Non-pigmented ciliary epithelial cell (primary cell): ENCODE results near the gene C16orf78.
A peak's percentile ranks its signal among the peaks of the same experiment; 100 is the strongest.
"Not testable (repeated sequence)": the region's sequence is repeated elsewhere in the genome, so short reads cannot be mapped to it uniquely, and the experiment has no call there.

Experiments
- DNase-seq: peaks from one replicate; pipeline ENCODE4 v3.0.0-alpha.2; 2010; ENCODE audit warnings: low read depth

The C16orf78 gene

DNA sequence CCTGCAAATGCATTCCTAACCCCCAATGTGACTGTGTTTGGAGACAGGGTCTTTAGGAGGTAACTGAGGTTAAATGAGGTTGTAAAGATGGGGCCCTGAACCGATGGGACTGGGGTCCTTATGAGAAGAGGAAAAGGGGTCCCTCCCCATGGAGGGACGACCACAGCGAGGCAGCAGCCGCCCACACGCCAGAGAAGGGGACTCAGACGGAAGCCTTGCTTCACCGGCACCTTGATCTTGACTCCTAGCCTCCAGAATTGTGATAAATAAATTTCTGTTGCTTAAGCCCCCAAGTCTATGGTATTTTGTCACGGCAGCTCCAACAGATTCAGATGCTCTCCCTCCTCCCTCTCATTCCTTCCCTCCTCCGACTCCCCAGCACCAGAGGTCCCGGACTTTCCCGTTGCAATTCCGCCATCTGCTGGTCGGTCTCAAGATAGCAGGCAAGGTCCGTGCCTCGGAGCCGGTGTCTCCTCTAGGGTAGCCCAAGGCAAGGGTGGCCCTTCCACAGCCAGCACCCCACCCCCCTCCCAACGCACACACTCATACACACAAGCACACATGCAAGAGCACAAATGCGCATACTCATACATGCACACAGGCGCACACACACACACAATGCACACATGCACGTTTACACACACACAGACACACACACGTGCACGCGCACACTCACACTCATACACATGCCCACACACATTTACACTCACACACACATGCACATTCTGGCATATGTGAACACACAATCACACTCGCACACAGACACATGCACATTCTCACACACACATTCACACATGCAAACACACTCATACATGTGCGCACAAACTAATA is 23.1 kb upstream of the C16orf78 start:
- DNase-seq: peak; percentile 5

DNA sequence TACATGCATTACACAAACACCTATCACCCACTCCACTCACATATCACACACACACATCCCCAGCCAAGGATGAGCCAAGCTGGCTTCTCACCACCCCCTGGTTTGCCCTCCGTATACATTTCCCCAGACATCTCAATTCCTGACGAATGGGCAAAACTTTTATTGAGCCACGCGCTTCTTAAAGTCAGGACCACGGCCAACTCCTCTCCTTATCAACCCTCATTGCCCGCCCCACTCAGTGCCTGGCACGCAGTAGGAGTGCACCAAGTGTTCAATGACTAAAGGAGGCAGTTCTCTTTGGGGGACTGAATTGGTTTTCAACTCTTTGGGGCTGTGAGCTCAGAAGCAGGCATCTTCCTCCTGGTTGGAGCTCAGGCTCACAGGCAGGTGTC is 22.5 kb upstream of the C16orf78 start:
- DNase-seq: no peak

DNA sequence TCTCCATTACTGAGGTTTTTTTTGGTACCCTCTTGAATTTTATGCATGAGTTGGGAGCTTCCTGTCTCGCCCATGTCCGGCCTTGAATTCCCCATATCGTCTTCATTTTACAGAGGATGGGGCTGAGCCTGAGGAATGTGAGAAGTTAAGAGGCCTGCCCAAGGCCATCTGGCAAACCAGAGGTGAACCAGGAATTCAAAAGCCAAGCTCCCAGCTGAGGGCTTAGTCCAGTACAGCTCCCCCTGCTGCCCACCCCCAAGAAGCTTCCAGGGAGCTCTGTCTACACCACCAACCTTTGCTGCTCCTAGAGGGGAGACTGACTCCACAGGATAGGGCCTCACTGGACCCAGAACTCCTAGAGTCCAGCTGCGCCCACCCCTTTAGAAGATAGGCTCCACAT is 20.7 kb upstream of the C16orf78 start:
- DNase-seq: no peak

DNA sequence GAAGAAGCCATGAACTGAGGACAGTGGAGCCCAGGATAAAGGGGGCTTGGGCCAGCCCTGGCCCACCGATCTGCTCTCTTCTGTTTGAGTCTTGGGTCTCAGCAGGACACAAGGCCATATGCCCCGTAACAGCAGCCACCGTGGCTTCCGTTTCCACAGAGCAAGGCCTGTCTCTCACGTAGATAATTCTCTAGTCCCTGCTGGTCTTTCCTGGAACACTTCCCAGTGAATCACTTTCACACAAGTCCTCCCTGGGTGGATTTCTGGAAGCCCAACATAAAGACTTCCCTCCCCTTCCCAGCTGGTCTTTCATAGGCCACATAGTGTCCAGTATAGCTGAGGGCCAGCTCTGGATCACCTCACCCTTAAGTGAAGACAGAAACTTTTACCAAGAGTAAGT is 19.9 kb upstream of the C16orf78 start:
- no peak for DNase-seq

DNA sequence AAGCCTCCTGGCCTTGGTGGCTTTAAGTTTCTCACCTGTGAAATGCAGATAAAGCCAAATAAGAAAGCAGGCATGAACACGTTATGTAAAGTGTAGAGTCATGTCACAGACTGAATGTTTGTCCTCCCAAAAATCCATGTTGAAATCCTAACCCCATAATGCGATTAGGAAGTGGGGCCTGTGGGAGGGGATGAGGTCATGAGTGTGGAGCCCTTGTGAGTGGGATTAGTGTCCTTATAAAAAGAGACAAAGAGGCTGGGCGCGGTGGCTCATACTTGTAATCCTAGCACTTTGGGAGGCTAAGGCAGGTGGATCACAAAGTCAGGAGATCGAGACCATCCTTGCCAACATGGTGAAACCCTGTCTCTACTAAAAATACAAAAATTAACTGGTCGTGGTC is 19.5 kb upstream of the C16orf78 start:
- no peak for DNase-seq

DNA sequence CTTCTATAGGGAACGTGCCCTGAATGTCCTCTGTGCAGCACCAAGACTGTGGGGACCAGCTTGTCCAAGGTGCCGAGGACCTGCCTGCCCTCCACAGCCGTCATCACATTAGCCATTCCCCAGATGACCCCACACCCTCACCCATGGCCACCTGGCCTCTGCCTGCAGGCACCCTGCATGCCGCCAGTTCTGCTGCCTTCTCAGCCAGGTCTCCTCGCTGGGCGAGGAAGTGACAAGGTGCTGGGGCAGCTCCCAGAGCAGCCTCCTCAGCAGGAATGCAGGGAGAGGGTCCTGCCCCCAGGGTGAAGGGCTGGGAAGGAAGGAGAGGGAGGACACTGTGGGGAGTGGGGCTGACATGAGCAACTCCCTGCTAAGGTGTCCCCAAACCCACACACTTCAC is 18.6 kb upstream of the C16orf78 start:
- no peak for DNase-seq

DNA sequence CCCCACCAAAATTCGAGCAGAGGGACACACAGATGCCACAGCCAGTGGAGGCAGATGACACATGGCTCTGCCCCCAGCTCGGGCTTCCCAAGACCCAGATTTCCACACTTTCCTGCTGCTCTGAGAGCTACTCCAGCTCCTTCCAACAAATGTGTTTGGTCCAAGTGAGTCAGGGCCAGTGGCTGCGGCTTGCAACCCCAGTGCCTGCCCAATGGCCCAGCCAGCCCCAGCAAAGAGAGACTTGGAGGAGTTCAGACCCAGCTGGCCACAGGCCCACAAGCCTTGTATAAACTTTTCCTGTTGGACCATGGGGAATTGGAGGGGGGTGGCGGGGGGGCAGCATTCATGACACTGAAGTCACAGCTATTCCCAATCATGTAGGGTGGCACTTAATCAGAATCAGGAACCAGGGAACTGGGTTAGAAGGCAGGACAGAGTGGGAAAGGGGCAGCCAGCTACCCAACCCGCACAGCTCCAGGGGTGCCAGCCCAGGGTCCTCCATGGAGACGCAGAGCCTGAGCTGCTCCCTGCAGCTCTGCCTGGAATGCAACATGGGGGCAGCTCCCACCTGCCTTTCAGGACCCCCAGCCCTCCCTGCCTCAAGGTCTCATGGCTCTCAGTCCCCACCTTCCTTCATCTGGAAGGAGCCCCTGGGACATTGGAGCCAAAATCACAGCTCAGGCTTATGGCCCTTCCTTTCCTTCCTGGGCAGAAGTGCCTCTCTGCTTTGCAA is 17.5 kb upstream of the C16orf78 start:
- DNase-seq: no peak

DNA sequence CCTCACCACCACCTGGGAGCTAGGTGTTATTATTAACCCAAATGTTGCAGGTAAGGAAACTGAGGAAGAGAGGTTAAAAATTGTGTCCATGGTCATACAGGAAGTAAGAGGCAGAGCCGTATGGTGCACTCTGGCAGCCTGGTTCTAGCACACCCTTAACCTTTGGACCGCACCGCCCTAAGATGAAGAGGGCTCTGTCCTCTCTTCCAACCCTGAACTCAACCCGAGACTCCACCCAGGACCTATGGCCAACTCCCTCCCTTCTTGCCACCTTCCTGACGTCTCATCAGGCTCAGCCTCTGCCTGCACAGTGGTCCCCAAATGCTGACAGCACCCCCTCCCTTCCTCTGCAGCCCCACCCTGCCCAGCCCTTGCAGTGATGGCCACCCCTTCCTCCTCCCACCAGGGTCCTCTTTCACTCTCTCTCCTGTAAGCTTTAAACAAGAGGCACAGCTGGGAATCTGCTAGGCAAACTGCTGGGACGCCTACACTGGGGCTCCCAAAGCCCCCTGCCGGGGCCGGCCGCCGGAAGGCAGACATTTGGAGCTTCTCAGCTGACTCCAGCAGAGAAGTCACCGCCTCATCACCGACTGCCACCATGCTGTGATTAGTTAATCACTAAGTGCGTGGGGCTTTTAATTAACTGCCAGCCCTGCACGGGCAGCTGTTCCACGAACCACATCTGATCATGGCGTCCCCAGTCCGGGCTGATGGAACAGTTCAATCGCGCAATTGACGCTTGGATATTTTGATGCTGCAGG is 16.7 kb upstream of the C16orf78 start:
- DNase-seq: no peak

DNA sequence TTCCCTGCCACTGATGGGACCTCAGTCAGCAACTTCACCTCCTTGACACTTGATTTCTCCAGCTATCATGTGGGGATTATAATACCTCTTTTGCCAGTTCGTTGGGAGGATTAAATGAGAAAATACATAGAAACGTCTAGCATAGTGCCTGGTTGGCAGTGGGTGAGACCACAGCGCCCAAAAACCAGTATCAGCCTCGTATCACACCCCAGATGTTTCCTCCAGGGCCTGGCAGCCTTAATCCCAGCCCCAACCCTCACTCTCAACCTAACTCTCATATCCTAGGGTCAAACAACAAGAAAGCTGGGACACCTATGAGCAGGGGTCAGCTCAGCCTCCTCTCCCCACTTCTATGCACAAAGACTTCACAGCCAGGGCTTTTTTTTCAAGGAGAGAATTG is 14.0 kb upstream of the C16orf78 start:
- DNase-seq: no peak

DNA sequence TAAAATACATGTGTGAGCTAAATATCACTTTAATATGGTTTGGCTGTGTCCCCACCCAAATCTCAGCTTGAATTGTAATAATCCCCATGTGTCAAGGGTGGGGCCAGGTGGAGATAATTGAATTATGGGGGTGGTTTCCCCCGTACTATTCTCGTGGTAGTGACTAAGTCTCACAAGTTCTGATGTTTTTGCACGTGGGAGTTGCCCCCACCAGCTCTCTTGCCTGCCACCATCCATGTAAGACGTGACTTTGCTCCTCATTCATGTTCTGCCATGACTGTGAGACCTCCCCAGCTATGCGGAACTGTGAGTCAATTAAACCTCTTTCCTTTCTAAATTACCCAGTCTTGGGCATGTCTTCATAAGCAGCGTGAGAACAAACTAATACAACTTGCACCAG is 11.9 kb upstream of the C16orf78 start:
- not testable (repeated sequence) for DNase-seq

DNA sequence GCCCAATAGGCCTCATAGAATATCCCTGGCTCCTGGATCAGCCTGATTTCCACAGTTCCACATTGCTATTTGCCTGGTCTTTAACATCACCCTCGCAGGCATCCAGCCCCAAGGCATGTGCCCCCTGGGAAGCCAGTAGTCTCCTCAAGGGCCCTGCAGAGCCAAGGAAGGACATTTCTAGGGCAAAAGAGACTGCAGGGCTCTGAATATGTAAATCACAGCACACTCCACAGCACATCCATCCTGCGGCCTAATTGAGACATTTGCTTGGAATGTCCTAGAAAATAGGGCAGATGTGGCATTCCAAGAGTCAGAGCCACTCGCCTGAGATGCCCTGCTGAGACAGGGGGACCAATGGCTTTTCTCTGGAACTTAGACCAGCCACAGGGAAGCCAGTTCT is 11.4 kb upstream of the C16orf78 start:
- no peak for DNase-seq

DNA sequence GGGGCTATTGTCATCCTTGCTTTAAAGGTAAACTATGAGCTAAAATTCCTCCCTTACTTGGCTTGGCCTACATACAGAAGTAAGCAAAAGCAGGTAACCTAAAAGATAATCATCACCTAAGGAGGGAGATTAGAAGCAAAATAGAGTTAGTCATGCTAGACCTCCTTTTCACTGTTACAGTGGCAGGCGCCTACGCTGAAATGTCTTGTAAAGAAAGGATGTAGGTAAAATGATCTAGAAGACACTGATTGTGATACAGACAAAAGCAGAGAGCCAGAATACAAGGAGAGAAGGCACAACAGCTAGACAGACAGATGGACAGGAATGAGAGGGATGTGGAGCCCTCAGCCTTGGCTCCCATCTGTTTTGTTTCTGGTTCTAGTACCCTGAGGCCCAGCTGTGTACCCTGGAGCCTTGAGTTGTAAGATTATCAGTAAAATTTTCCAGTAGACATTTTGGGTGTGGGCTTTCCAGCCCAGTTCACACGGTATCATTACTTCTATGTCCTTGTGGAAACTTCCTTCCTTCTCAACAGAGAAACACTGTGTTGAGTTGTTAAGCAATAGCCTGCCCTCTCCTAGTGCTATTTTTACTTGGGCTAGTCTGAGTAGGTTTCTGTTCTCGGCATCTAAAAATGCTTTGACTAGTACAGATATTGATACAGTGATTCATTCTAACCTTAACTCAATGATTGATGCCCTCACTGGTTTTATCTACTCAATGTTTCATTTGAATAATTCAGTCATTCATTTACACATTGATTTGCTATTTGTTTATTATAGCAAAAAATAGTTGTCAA is 7.7 kb upstream of the C16orf78 start:
- DNase-seq: no peak

DNA sequence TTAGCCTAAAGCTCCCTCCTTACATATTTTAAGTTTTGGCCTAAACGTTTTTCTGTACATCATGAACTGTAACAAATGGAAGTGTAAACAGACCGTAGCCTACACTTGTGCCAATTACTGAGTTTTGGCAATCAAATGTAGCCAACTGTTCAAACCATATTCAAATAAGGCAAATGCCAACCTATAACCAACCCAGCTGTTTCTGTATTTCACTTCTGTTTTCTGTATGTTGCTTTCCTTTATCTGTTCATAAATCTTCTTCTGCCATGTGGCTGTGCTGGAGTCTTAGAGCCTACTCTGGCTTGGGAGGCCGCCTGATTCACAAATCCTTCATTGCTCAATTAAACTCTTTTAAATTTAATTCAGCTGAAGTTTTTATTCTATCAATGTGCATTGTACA is 6.9 kb upstream of the C16orf78 start:
- DNase-seq: no peak

DNA sequence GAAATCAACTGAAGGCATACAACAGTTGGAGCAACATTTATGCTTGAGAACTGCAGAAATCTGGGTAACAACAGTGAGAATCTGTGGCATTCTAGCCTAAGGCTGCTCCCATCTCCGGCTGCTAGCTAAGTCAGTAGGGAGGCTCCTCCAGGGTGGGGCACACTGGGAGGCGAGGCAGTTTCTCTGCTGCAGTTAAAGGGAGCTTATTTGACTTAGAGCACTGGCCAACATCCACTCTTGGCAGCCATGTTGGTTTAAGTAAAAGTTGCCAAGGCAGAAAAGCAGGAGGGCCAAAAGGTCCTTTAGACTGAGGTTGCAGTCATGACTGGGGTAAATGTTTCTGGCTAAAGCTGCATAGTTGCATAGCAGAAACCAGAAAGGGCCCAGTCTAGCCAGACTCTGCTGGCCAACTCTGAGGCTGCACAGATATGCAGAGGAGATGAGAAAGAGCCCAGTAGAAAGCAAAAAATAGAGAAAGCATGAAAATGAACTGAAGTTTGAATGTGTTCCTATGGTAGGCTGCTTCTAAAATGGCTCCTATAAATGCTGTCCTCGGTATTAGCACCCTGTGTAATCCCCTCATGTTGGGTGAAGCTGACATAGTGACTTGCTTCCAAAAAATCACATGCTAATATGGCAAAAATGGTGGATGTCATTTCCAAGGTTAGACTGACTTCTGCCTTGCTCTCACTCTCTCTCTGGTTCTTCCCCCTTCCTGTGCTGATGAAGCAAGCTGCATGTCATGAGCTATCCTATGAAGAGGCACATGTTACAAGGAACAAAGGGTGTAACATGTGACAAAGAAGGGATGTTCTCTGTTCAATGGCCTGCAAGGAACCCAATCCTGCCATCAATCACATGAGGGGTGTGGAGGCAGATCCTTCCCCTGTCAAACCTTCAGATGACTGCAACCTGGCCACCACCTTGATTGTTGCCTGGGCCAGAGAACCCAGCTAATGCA is 3.7 kb upstream of the C16orf78 start:
- DNase-seq: no peak

DNA sequence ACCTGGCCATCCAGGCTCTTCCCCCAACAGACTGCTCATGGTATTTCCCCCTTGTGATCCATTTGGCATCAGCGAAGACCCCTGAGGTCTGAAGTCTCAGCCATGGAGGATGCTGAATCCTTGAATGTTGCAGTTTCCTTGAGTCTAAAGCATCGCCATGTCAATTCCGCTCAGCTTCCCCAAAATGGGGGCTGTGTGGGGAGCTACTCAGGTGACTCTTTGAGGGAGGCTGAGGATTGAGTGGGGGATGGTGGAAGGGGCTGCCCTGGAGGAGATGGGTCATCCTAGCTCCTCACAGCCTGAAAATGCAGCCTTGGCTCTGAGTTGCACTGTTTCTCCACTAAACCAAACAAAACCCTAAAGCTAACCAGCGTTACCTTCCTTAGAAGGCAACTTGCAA is 2.6 kb downstream of the C16orf78 start:
- DNase-seq: no peak

DNA sequence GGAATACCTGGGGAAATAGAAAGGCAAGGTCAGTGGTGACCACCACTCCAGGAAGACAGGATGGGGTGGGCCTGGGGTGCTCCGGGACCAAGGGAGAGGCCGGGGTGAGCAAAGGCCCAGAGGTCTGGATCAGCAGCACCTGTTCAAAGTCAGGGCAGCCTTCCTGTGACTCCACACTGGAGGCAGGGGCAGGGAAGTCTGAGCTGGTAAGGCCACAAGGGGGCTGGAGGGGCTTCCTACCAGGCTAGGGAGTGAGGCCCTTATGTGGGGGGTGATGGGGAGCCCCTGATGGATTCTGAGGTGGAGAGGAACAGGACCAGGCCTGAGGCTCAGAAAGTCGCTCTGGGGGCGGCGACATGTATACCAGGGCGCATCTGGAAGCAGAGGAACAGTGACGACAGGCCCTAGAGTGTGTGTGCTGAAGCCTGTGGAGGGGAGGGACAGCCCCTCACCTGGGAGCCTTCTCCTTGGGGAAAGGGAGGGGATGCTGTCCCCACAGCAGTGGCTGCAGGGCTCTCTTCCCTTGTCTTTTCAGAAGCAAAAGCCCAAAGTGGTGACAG is 3.7 kb downstream of the C16orf78 start:
- DNase-seq: no peak

DNA sequence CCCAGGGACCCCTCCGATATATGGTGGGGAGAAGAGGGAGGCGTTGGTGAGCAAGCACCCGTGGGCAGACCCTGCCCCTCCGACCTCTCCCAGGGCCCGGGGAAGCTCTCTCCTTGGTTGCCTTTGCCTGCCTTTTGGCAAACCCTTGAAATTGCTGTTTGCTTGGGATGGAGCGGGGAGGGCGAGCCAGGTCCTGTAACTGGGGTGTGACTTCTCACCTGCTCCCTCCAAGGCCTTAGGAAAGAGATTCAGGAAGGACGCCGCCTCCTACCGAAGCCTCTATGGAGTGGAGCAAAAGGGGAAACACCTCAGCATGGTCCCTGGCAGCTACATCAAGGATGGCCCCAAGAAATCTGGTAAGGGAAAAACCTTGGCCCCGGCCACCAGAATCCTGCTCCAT is 4.6 kb downstream of the C16orf78 start:
- DNase-seq: no peak

DNA sequence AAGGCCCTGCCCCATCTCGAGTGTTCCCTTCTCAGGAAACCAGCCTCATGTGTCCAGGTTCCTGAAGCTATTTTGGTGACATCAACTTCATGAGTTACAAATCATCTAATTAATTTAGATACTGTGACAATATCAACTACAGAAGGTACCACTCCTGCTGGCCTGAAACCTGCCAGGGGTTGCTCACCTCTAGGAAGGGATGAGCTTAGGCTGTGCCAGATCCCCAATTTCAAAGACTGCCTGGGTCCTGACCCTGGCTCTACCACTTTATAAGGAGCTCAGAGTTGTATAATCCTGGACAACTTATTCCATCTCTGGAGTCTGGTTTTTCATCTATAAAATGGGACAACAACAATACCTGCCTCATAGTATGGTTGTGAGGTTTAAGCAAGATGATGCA is 5.2 kb downstream of the C16orf78 start:
- DNase-seq: no peak

DNA sequence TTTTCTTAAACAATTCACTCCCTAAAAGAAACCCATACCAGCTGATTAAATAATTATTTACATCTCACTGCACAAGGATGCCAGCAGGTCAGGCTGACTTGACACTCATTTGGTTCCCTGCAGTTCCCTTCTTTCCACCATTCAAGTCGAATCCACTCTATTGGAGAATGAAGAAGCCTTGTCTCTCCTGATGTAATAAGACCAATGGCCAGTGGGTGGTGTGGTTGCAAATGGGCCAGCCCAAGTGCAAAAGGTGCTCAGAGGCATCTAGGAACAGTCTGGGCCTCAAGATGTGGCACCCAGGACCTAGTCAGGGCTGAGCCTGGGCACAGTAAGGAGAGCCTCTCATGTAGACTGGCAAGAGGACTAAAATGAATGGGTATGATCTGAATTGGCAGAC is 9.3 kb downstream of the C16orf78 start:
- no peak for DNase-seq

DNA sequence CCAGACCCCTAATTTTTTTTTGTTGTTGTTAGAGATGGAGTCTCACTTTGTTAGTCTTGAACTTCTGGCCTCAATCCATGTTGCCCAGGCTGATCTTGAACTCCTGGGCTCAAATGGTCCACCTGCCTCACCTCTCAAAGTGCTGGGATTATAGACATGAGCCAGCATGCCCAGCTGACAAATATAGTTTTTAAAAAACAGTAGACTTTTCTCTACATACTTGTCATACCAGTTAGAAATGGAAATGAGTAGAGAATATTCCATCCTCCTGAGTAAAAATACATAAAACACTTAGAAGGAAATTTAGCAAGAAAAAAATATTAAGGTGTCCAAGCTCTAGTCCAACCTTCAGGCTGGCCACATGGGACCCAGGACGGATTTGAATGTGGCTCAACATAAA is 21.4 kb downstream of the C16orf78 start:
- DNase-seq: no peak
